Measurements from ENCODE around the gene TRABD2A. TPM values are rescaled to one million over a fixed set of nuclear protein-coding genes. Genes with fewer than 3 reads are reported as not detected.
A peak's percentile ranks its signal among the peaks of the same experiment; 100 is the strongest.

TRABD2A gene
- total RNA-seq, 1 experiment from 2014 or later: 4.6 TPM

GRCh38 chr2:84840306-84840705, 40.6 kb downstream of the TRABD2A start:
- intact Hi-C loops (cut with micrococcal nuclease): no loop called here
- no peaks in the 10 kb centered on the region for H4K20me1 ChIP-seq (ENCODE audit: insufficient read depth)
- H3K9me3 ChIP-seq (ENCODE audit: control insufficient read depth in 1 of 2, insufficient read depth in 1 of 2, low read depth in 1 of 2, low read length in 2 of 2): 0 out of 4 replicates have a peak, but pooled peaks cover 0 to 6% of the 10 kb centered on the region in 2 experiments
- DNase-seq (ENCODE audit: low read depth, low spot score) (no peak), ATAC-seq (peak; percentile 73)
- H3K9ac ChIP-seq (ENCODE audit: low read length): no peak overlapping the region
- H3K27me3 ChIP-seq (ENCODE audit: insufficient read depth, low read length): no peaks in the 10 kb centered on the region
- ChIA-PET RAD21 (ENCODE audit: low non-redundant PET in 1 of 2, low total read pairs in 2 of 2, uncharacterized antibody in 2 of 2, unreplicated experiment in 2 of 2) (no interaction called here), CTCF (no interaction called here), POLR2A (no interaction called here)
- H2AFZ ChIP-seq (ENCODE audit: low read depth, low read length, poor library complexity, severe bottlenecking): no peak overlapping the region
- peaks cover 0 to 9% of the 10 kb centered on the region in 2 experiments; a peak in 2 of 4 replicates for H3K4me1 ChIP-seq (ENCODE audit: control insufficient read depth in 1 of 2, insufficient read depth in 2 of 2, low read length in 2 of 2)
- BruUV-seq (replicated peaks): no TSS peak
- H3K4me3 ChIP-seq (replicated peaks in 1 of 2; ENCODE audit: low read depth in 1 of 2, low read length in 2 of 2): no peak overlapping the region
- no peak overlapping the region for H3K4me2 ChIP-seq (ENCODE audit: low read length)
- TF ChIP-seq EGR1 (IDR thresholded peaks at IDR 0.05; ENCODE audit: low read depth) (no peak), JUND (IDR thresholded peaks at IDR 0.05) (no peak), POLR2A (IDR thresholded peaks at IDR 0.05; ENCODE audit: borderline replicate concordance, extremely low read depth, insufficient read depth, insufficient read length) (no peak), ELF1 (IDR thresholded peaks at IDR 0.05; ENCODE audit: borderline replicate concordance, low read depth) (no peak), RAD21 (IDR thresholded peaks at IDR 0.05; ENCODE audit: low read depth) (0 out of 2 replicates have a peak, but pooled peaks have one; percentile 5), ZFX (IDR thresholded peaks at IDR 0.05) (no peak)
- TF ChIP-seq, protein P1, sequence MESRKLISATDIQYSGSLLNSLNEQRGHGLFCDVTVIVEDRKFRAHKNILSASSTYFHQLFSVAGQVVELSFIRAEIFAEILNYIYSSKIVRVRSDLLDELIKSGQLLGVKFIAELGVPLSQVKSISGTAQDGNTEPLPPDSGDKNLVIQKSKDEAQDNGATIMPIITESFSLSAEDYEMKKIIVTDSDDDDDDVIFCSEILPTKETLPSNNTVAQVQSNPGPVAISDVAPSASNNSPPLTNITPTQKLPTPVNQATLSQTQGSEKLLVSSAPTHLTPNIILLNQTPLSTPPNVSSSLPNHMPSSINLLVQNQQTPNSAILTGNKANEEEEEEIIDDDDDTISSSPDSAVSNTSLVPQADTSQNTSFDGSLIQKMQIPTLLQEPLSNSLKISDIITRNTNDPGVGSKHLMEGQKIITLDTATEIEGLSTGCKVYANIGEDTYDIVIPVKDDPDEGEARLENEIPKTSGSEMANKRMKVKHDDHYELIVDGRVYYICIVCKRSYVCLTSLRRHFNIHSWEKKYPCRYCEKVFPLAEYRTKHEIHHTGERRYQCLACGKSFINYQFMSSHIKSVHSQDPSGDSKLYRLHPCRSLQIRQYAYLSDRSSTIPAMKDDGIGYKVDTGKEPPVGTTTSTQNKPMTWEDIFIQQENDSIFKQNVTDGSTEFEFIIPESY (IDR thresholded peaks at IDR 0.05; ENCODE audit: extremely low read depth, insufficient replicate concordance, low read length): no peak
- TF ChIP-seq, protein P2, sequence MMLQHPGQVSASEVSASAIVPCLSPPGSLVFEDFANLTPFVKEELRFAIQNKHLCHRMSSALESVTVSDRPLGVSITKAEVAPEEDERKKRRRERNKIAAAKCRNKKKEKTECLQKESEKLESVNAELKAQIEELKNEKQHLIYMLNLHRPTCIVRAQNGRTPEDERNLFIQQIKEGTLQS (IDR thresholded peaks at IDR 0.05): no peak
- no peaks in the 10 kb centered on the region for H3K9me2 ChIP-seq (ENCODE audit: insufficient read depth)
- no peaks in the 10 kb centered on the region for H3K36me3 ChIP-seq (ENCODE audit: control insufficient read depth in 1 of 2, insufficient read depth in 2 of 2, low read length in 2 of 2)
- H3K79me2 ChIP-seq (ENCODE audit: insufficient read depth, low read length): no peaks in the 10 kb centered on the region
- no peak overlapping the region for H3K27ac ChIP-seq (ENCODE audit: low read depth, low read length)

DNA sequence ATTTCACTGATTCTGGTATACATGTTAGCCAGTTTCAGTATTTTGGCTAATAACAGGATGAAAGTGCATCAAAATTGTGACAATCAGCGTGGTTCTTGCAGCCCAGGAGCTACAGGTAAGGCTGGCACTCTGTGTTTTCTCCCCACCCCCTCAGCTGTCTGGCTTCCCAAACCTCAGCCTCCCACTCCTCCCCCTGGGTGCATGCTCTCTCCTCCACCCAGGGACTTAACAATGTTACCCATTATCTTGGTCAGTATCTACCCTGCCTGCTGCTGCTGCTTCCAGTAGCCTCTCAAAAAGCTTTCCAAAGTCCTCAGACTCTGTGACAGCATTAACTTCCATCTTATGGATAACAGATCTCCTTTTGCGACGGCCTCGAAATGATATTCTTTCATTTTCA, 41.0 kb downstream of the TRABD2A start:
- CTCF ChIA-PET: no interaction called here
- TF ChIP-seq SIN3A (IDR thresholded peaks at IDR 0.05; ENCODE audit: low read depth) (no peak), CBX3 (IDR thresholded peaks at IDR 0.05; ENCODE audit: low read depth) (no peak)
- DNase-seq (ENCODE audit: low read depth, low spot score) (no peak), ATAC-seq (no peak)
- POLR2A ChIA-PET: no interaction called here
- Histone ChIP-seq H2AFZ (ENCODE audit: low read depth, low read length, poor library complexity, severe bottlenecking) (no peak overlapping the region), H3K4me1 (ENCODE audit: control insufficient read depth in 1 of 2, insufficient read depth in 2 of 2, low read length in 2 of 2) (peaks cover 0 to 9% of the 10 kb centered on the region in 2 experiments; a peak in 2 of 4 replicates), H3K4me3 (replicated peaks in 1 of 2; ENCODE audit: low read depth in 1 of 2, low read length in 2 of 2) (no peak overlapping the region), H3K9me3 (ENCODE audit: control insufficient read depth in 1 of 2, insufficient read depth in 1 of 2, low read depth in 1 of 2, low read length in 2 of 2) (0 out of 4 replicates have a peak, but pooled peaks cover 0 to 6% of the 10 kb centered on the region in 2 experiments), H3K9me2 (ENCODE audit: insufficient read depth) (no peaks in the 10 kb centered on the region), H4K20me1 (ENCODE audit: insufficient read depth) (no peaks in the 10 kb centered on the region), H3K27ac (ENCODE audit: low read depth, low read length) (no peak overlapping the region), H3K4me2 (ENCODE audit: low read length) (no peak overlapping the region), H3K9ac (ENCODE audit: low read length) (no peak overlapping the region), H3K27me3 (ENCODE audit: insufficient read depth, low read length) (no peaks in the 10 kb centered on the region), H3K36me3 (ENCODE audit: control insufficient read depth in 1 of 2, insufficient read depth in 2 of 2, low read length in 2 of 2) (no peaks in the 10 kb centered on the region), H3K79me2 (ENCODE audit: insufficient read depth, low read length) (no peaks in the 10 kb centered on the region)
- RAD21 ChIA-PET (ENCODE audit: low non-redundant PET in 1 of 2, low total read pairs in 2 of 2, uncharacterized antibody in 2 of 2, unreplicated experiment in 2 of 2): no interaction called here
- BruUV-seq (replicated peaks): no TSS peak
- intact Hi-C loops (cut with micrococcal nuclease): no loop called here
